Cortex of kidney (tissue), 1 donor: ENCODE data around the gene NFKBIL1.
"Not testable (repeated sequence)": the region's sequence is repeated elsewhere in the genome, so short reads cannot be mapped to it uniquely, and the experiment has no call there.

Experiments used
- DNase-seq: peaks from one replicate; lab custom pipeline; 2025; lab: John Stamatoyannopoulos, UW

NFKBIL1 gene

GRCh38 chr6:31534521-31535040 lies 12.8 kb upstream of the NFKBIL1 start:
- DNase-seq, result no peak

- no peak for DNase-seq
Measured at GRCh38 chr6:31535538-31536324, 11.7 kb upstream of the NFKBIL1 start.

- no peak for DNase-seq
Measured at GRCh38 chr6:31538805-31539400, 8.5 kb upstream of the NFKBIL1 start.

GRCh38 chr6:31540640-31541039 lies 6.8 kb upstream of the NFKBIL1 start:
- DNase-seq, result no peak

- no peak for DNase-seq
Measured at GRCh38 chr6:31541059-31541657, 6.2 kb upstream of the NFKBIL1 start.

- DNase-seq, result peak; percentile 38
Measured at GRCh38 chr6:31541658-31542521, 5.5 kb upstream of the NFKBIL1 start, which contains the start of gene DDX39B. Gene DDX39B, minus strand, starts transcription at chr6:31542003. Its CDS starts 1,471 bp downstream, at chr6:31540532.

- DNase-seq, result no peak
Measured at GRCh38 chr6:31543639-31544038, 3.8 kb upstream of the NFKBIL1 start.

GRCh38 chr6:31544676-31545075 lies 2.7 kb upstream of the NFKBIL1 start:
- no peak for DNase-seq

- DNase-seq, result no peak
Measured at GRCh38 chr6:31545291-31545690, 2.1 kb upstream of the NFKBIL1 start.

- no peak for DNase-seq
Measured at GRCh38 chr6:31546339-31546957, 960 bp upstream of the NFKBIL1 start, which contains the start of gene ATP6V1G2. Gene ATP6V1G2, minus strand, starts transcription at chr6:31546608. Its CDS starts 49 bp downstream, at chr6:31546559.

GRCh38 chr6:31547727-31548543 lies 527 bp downstream of the NFKBIL1 start:
- DNase-seq, result no peak

GRCh38 chr6:31548544-31548873 lies 1.1 kb downstream of the NFKBIL1 start:
- no peak for DNase-seq

GRCh38 chr6:31551371-31551770 lies 4.0 kb downstream of the NFKBIL1 start:
- not testable (repeated sequence) for DNase-seq

GRCh38 chr6:31556307-31556706 lies 8.9 kb downstream of the NFKBIL1 start:
- DNase-seq, result no peak

- no peak for DNase-seq
Measured at GRCh38 chr6:31557443-31558317, 10.3 kb downstream of the NFKBIL1 start.

- no peak for DNase-seq
Measured at GRCh38 chr6:31558318-31558625, 10.9 kb downstream of the NFKBIL1 start.

- DNase-seq, result no peak
Measured at GRCh38 chr6:31558631-31559500, 11.5 kb downstream of the NFKBIL1 start.

GRCh38 chr6:31559606-31559957 lies 12.2 kb downstream of the NFKBIL1 start:
- DNase-seq, result no peak
